Activated CD4-positive, alpha-beta T cell treated with anti-CD3 and anti-CD28 coated beads for 1 hour (primary cell): ENCODE results near the gene CHRNA1.

Source experiments
- DNase-seq: peaks from one replicate; pipeline ENCODE4 v3.0.0-alpha.2; 2020

CHRNA1 gene

DNA sequence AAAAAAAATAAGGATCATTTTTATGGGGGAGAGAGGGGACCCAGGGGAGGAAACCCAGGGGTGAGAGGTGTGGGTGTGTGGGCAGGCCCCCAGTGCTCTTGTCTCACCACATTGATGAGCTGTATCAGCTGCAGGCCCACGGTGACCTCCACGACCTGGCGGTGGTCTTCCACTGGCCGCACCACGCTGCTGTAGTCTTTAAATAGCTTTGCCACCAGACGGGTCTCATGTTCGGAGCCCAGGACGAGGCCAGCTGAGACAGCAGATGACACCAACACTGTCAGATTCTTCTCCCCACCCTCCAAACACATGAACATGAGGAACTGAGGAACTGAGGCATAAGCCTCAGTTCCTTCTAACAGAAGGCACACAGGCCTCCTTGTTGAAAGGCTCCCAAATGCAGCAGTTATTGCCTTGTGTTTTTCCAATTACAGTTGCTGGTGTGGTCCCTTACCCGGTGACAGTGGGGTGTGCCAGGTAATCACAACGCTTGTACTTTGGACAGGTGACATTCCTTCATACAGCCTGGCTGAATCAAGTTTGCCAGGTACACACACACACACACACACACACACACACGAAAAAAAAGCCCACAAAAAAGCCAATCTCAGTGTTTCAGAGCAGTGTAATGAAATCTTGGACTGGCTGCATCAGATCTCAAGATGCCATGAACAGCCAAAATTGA is 4.7 kb downstream of the CHRNA1 start:
- no peak for DNase-seq

GRCh38 chr2:174756743-174757142 is 7.5 kb downstream of the CHRNA1 start:
- no peak for DNase-seq

- DNase-seq: no peak
Measured at GRCh38 chr2:174753038-174753633, 11.1 kb downstream of the CHRNA1 start.

GRCh38 chr2:174752403-174753037 is 11.8 kb downstream of the CHRNA1 start:
- no peak for DNase-seq

DNA sequence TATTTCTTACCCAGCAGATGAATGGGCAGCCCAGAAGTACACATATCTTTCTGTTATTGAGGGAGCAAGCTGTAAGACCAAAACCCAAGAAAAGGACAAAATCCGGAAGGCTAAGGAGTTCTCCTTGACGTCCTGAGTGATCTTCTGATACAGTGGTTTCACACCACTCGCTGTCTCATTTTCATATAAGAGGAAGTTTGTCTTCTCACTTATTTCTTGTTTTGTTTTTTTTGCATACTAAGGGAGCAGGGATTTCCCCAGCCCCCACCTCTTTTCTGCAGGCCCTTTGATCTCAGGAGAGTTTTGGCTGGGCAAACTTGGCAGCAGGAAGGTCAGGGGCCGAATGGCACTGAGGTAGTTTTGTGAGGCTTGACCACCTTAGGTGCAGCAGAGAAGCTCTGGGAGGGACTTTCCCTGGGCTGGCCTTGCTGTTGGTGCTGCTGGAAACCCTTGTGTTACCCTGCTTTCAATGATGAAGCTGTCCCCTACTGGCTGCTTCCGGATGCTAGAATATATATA is 13.3 kb downstream of the CHRNA1 start:
- no peak for DNase-seq

GRCh38 chr2:174749793-174750192 is 14.5 kb downstream of the CHRNA1 start:
- DNase-seq: no peak

GRCh38 chr2:174748948-174749347 is 15.3 kb downstream of the CHRNA1 start:
- DNase-seq: peak; percentile 56

DNA sequence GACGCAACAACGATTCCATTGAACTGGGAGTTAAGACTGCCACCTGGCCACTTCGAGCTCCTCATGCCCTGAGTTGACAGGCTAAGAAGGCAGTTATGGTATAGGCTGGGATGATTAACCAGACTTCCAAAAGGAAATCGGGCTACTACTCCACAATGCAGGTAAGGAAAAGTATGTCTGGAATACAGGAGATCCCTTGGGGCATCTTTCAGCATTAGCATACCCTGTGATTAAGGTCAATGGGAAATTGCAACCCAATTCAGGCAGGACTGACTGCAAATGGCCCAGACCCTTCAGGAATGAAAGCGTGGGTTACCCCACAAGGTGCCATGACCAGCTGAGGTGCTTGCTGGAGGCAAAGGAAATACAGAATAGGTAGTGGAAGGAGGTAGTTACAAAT is 19.1 kb downstream of the CHRNA1 start:
- no peak for DNase-seq

- DNase-seq: no peak
Measured at GRCh38 chr2:174744111-174744510, 20.2 kb downstream of the CHRNA1 start.

- no peak for DNase-seq
Measured at GRCh38 chr2:174740721-174741120, 23.6 kb downstream of the CHRNA1 start.

- no peak for DNase-seq
Measured at GRCh38 chr2:174738841-174739240, 25.4 kb downstream of the CHRNA1 start.

- DNase-seq: no peak
Measured at GRCh38 chr2:174731546-174731945, 32.7 kb downstream of the CHRNA1 start.

DNA sequence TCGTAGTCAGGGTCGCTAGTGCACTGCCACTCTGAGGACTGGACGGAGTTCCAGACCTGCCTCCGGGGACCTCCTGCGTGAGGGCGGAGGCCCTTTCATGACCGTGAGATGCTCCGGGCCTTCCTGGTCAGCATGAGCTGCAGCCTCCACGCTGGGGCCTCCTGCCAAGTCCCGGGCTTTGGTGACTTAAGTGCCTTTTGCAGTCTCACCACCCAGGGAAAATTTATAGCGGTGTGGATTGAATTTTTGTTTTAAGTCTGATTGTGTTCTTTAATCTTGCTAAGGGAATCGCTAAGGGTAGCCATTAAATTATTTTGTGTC is 33.6 kb downstream of the CHRNA1 start:
- no peak for DNase-seq

DNA sequence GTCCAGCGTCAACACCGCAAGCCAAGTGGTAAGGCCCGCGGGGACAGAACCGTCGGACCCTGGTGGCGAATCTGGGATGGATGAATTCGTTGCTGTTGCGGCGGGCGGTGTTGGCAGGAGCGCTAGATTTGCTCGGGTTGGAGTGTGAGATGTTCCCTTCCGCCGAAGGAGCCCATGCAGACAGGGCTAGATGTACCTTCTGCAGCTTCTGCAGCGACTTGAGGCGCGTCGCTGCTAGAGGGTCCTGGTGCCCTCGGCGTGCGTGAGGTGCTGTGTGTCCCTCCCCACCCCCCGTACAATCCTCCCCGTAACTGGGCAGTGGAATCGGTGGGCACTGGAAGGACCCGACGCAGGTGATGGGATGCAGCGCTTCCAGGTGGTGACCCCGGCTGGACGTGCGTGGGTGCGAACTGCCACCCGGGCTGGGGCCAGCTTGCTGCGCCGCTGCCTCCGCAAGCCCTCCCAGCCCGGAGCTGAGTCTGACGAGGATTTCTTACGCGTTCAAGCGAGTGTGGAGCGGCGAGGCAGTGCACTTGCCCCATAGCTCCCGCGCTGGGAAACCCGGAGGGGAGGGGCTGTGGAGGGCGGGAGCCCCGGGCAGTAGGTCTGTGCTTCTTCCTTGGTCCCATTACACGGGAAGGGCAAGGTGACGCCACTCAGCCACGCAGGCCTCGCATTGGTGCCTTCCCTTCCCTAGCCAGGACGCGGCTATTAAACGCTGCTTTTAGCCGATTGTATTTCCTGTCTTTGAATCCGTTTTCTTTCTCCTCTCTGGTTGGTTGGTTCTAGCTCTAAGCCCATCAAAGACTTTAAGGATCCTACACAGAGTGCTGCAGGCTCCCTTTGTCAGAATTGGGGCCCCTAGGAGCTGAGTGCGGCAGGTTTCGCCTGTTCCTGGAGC is 34.2 kb downstream of the CHRNA1 start:
- DNase-seq: no peak

- DNase-seq: no peak
Measured at GRCh38 chr2:174728096-174728495, 36.2 kb downstream of the CHRNA1 start.

GRCh38 chr2:174726212-174726611 is 38.1 kb downstream of the CHRNA1 start:
- DNase-seq: no peak

DNA sequence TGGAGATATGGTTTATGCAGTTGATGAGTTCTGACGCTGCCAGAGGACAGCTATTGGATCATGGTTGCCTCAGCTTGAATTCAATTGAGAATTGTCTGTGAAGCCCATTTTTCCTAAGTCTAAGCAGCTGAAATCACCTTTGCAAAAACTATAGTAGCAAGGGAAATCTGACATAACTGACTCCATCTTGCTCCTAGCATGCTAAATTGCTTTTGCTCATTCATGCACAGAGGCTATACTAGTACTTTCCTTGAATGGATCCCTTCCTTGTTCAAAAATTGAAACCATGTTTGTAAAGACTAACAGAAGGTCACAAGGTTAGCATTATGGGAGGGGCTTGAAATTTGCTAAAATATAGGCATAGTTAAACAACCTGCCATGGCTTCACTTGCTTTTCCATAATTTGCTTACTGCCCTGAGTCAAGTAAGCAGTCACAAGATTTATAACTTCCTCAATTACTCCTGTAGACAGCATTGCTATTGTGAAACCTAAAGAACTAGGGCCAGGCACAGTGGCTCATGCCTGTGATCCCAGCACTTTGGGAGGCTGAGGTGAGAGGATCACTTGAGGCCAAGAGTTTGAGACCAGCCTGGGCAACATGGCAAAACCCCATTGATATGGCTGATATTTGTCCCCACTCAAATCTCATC is 41.2 kb downstream of the CHRNA1 start:
- no peak for DNase-seq

DNA sequence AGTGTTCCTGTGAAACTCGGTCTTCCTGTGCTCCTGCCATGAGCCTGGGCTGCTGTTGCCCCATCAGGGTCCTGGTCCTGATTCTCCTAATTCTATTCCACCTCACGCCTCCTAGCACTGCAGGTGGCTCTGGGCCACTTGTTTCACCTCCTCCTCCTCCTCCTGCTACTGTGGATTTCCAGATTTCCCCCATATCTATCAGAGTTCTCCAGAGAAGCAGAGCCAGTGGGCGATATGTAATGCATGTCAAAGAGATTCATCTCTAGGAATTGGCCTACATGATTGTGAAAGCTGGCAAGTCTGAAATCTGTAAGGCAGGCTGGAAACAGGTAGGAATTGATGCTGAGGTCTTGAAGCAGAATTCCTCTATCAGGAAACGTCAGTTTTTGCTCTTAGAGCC is 45.3 kb downstream of the CHRNA1 start:
- no peak for DNase-seq

DNA sequence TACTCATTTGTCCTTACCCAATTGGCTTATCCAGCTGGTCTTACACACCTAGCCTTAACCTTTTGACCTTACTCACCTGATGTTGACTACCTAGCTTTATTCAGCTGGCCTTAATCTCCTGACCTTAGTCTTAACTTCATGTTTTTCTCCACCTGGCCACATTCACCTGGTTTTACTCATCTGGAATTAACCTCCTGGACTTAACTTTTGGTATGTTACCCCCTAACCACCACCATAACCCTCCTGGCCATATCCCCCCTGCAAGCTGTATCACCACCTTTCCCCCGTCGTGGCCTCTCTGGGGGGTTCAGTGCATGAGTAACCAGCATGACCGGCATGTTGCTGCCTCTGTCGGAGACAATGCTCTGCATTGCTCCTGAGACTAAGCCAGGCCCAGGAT is 45.7 kb downstream of the CHRNA1 start:
- DNase-seq: no peak

DNA sequence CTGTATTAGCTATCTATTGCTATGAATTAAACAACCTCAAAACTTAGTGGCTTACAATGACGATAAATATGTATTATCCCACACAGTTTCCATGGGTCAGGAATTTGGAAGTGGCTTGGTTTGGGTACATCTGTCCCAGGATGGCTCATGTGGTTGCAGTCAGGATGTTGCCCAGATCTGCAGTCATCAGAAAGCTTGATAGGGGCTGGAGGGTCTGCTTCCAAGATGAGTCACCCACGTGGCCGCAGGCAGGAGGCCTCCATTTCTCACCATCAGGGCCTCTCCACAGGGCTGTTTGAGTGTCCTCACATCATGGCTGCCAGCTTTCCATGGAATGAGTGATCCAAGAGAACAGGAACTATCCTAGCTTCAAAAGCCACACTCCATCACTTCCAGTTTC is 46.4 kb downstream of the CHRNA1 start:
- DNase-seq: no peak

- DNase-seq: no peak
Measured at GRCh38 chr2:174717273-174717672, 47.0 kb downstream of the CHRNA1 start.

DNA sequence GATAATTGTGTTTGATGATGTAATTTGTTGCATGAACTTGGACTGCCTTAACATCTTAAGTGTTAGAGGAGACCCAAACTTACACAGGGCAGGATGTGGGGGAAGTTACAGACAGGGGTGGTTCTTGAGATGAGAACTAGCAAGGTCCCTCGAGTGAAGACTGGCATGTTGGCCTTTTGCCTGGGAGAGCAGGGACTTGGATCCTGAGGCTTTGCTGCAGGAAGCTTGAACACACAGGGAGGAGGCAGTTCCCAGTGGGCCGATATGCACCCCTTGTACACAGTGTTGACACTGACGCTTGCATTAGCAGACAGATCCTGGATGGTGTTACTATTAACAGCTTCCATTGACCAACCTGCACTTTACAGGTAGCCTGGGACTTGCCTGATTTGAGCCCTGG is 47.5 kb downstream of the CHRNA1 start:
- DNase-seq: no peak

DNA sequence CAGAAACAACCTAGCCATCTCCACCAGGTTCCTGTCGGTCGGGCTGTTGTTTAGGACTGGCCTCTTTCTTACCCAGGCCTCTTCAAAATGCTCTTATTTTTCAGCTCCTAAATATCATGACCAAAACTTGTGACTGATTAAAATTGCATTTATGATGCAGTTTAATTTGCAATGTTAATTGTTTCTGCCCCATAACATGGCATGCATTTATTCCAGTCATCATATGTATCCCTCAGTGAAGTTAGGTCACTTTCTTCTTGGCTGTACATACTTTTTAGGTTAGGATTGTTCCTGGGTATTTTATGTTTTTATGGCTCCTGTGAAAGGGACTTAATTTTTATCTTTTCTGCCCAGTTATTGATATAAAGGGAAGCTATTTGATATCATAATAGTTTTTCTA is 50.6 kb downstream of the CHRNA1 start:
- no peak for DNase-seq
